ENCODE results near the gene AHDC1. TPM values are rescaled to one million over a fixed set of nuclear protein-coding genes. Genes with fewer than 3 reads are reported as not detected.

The AHDC1 gene
- total and polyA plus RNA-seq, 2 of the 13 experiments (the other 11 are each of a cell fraction or from before 2014, with no cell fraction given), result 1.0 to 2.7 TPM

- TF ChIP-seq ZNF589 (CRISPR knock-in tag; conservative IDR thresholded peaks at IDR 0.05) (no peak), BCLAF1 (IDR thresholded peaks at IDR 0.05) (no peak), ZNF282 (IDR thresholded peaks at IDR 0.05; ENCODE audit: partially characterized antibody) (no peak), NRL (CRISPR knock-in tag; IDR thresholded peaks at IDR 0.05; ENCODE audit: borderline replicate concordance) (no peak), KDM4B (CRISPR knock-in tag; IDR thresholded peaks at IDR 0.05) (no peak), FOXK2 (IDR thresholded peaks at IDR 0.05) (0 out of 2 replicates have a peak, but pooled peaks have one; percentile 47), ZNF558 (CRISPR knock-in tag; IDR thresholded peaks at IDR 0.05; ENCODE audit: borderline replicate concordance) (no peak), ZNF484 (CRISPR knock-in tag; IDR thresholded peaks at IDR 0.05; ENCODE audit: borderline replicate concordance, low read depth) (no peak), ZNF660 (CRISPR knock-in tag; IDR thresholded peaks at IDR 0.05; ENCODE audit: borderline replicate concordance, low read depth) (no peak), ZNF75D (CRISPR knock-in tag; IDR thresholded peaks at IDR 0.05; ENCODE audit: borderline replicate concordance) (no peak), PHF21A (CRISPR knock-in tag; IDR thresholded peaks at IDR 0.05) (no peak), SAP130 (CRISPR knock-in tag; IDR thresholded peaks at IDR 0.05; ENCODE audit: low read depth) (peak; percentile 28; the same call in 1 of the 2 replicates), KLF11 (CRISPR knock-in tag; IDR thresholded peaks at IDR 0.05) (no peak)
- TF ChIP-seq, protein P1, sequence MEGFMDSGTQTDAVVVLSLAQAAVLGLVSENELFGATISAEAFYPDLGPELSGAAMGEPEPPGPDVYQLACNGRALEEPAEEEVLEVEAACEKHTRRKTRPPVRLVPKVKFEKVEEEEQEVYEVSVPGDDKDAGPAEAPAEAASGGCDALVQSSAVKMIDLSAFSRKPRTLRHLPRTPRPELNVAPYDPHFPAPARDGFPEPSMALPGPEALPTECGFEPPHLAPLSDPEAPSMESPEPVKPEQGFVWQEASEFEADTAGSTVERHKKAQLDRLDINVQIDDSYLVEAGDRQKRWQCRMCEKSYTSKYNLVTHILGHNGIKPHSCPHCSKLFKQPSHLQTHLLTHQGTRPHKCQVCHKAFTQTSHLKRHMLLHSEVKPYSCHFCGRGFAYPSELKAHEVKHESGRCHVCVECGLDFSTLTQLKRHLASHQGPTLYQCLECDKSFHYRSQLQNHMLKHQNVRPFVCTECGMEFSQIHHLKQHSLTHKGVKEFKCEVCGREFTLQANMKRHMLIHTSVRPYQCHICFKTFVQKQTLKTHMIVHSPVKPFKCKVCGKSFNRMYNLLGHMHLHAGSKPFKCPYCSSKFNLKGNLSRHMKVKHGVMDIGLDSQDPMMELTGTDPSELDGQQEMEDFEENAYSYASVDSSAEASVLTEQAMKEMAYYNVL (CRISPR knock-in tag; IDR thresholded peaks at IDR 0.05; ENCODE audit: borderline replicate concordance), result 0 out of 2 replicates have a peak, but pooled peaks have one; percentile 28
- TF ChIP-seq, protein P2, sequence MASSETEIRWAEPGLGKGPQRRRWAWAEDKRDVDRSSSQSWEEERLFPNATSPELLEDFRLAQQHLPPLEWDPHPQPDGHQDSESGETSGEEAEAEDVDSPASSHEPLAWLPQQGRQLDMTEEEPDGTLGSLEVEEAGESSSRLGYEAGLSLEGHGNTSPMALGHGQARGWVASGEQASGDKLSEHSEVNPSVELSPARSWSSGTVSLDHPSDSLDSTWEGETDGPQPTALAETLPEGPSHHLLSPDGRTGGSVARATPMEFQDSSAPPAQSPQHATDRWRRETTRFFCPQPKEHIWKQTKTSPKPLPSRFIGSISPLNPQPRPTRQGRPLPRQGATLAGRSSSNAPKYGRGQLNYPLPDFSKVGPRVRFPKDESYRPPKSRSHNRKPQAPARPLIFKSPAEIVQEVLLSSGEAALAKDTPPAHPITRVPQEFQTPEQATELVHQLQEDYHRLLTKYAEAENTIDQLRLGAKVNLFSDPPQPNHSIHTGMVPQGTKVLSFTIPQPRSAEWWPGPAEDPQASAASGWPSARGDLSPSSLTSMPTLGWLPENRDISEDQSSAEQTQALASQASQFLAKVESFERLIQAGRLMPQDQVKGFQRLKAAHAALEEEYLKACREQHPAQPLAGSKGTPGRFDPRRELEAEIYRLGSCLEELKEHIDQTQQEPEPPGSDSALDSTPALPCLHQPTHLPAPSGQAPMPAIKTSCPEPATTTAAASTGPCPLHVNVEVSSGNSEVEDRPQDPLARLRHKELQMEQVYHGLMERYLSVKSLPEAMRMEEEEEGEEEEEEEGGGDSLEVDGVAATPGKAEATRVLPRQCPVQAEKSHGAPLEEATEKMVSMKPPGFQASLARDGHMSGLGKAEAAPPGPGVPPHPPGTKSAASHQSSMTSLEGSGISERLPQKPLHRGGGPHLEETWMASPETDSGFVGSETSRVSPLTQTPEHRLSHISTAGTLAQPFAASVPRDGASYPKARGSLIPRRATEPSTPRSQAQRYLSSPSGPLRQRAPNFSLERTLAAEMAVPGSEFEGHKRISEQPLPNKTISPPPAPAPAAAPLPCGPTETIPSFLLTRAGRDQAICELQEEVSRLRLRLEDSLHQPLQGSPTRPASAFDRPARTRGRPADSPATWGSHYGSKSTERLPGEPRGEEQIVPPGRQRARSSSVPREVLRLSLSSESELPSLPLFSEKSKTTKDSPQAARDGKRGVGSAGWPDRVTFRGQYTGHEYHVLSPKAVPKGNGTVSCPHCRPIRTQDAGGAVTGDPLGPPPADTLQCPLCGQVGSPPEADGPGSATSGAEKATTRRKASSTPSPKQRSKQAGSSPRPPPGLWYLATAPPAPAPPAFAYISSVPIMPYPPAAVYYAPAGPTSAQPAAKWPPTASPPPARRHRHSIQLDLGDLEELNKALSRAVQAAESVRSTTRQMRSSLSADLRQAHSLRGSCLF (CRISPR knock-in tag; IDR thresholded peaks at IDR 0.05; ENCODE audit: borderline replicate concordance), result no peak
- TF ChIP-seq, protein P3, sequence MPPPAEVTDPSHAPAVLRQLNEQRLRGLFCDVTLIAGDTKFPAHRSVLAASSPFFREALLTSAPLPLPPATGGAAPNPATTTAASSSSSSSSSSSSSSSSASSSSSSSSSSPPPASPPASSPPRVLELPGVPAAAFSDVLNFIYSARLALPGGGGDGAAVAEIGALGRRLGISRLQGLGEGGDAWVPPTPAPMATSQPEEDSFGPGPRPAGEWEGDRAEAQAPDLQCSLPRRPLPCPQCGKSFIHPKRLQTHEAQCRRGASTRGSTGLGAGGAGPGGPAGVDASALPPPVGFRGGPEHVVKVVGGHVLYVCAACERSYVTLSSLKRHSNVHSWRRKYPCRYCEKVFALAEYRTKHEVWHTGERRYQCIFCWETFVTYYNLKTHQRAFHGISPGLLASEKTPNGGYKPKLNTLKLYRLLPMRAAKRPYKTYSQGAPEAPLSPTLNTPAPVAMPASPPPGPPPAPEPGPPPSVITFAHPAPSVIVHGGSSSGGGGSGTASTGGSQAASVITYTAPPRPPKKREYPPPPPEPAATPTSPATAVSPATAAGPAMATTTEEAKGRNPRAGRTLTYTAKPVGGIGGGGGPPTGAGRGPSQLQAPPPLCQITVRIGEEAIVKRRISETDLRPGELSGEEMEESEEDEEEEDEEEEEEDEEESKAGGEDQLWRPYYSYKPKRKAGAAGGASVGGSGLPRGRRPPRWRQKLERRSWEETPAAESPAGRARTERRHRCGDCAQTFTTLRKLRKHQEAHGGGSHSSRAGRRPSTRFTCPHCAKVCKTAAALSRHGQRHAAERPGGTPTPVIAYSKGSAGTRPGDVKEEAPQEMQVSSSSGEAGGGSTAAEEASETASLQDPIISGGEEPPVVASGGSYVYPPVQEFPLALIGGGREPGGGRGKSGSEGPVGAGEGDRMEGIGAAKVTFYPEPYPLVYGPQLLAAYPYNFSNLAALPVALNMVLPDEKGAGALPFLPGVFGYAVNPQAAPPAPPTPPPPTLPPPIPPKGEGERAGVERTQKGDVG (CRISPR knock-in tag; IDR thresholded peaks at IDR 0.05; ENCODE audit: borderline replicate concordance), result no peak
These were observed 77.2 kb downstream of the AHDC1 start (continued) for GRCh38 chr1:27526569-27527222.

Measured in HepG2 (cell line).